Sigmoid colon (tissue), 7 donors: ENCODE measurements around the gene SLBP. TPM values are rescaled to one million over a fixed set of nuclear protein-coding genes. Genes with fewer than 3 reads are reported as not detected.

Experiments
- DNase-seq: peaks from one replicate; pipeline ENCODE4 v3.0.0-alpha.2; 2019
- H3K27ac ChIP-seq, 4 donors: fragments of 200-600 bp; sonication (generic); one replicate each; pipeline ENCODE4 v1.5.1; 2016 to 2019; ENCODE audit warnings: mild to moderate bottlenecking in 1 of 4
- H3K27me3 ChIP-seq, 3 donors: fragments of 200-600 bp; sonication (generic); one replicate each; pipeline ENCODE4 v1.5.1; 2019; ENCODE audit warnings: mild to moderate bottlenecking in 1 of 3
- H3K36me3 ChIP-seq, 4 donors: fragments of 200-600 bp; sonication (generic); one replicate each; pipeline ENCODE4 v1.5.1; 2016 to 2019
- H3K4me1 ChIP-seq, 4 donors: fragments of 200-600 bp; sonication (generic); one replicate each; pipeline ENCODE4 v1.5.1; 2017 to 2019
- H3K4me3 ChIP-seq, 4 donors: fragments of 200-600 bp; sonication (generic); one replicate each; pipeline ENCODE4 v1.5.1; 2017 to 2019; ENCODE audit warnings: mild to moderate bottlenecking in 2 of 4, moderate library complexity in 1 of 4
- H3K9me3 ChIP-seq, 4 donors: fragments of 200-600 bp in 3 of 4; sonication (generic) in 3 of 4; one replicate each; pipeline versions ENCODE4 v1.5.1 to v1.6.1; 2013 to 2019
- CTCF ChIP-seq, 4 experiments: fragments of 450-650 bp in 3 of 4; fragments of 200-600 bp in 1 of 4; IDR thresholded peaks; one replicate each; pipeline ENCODE4 v1.5.1; 2016 to 2019; ENCODE audit warnings: antibody characterized with exemption in 4 of 4, mild to moderate bottlenecking in 3 of 4, moderate library complexity in 2 of 4
- EP300 ChIP-seq, 4 donors: sonication (generic); formaldehyde crosslinking; IDR thresholded peaks; one replicate each; pipeline ENCODE4 v1.6.1; 2017; ENCODE audit warnings: antibody characterized with exemption in 4 of 4
- POLR2A ChIP-seq, 2 donors: fragments of 450-650 bp; IDR thresholded peaks; one replicate each; pipeline ENCODE4 v1.6.1; 2016; ENCODE audit warnings: antibody characterized with exemption in 2 of 2, mild to moderate bottlenecking in 2 of 2, moderate library complexity in 2 of 2
- POLR2AphosphoS5 ChIP-seq, 4 donors: sonication (generic); formaldehyde crosslinking; IDR thresholded peaks; one replicate each; pipeline ENCODE4 v1.6.1; 2017; ENCODE audit warnings: antibody characterized with exemption in 4 of 4
- WGBS, 2 donors: extraction: QIAGEN DNeasy Blood & Tissue Kit; methylation state at CpG; one replicate each; pipeline ENCODE4 v1.1.7; 2013; 5-methylcytosine and 5-hydroxymethylcytosine counted together
- intact Hi-C: fragments of 100-400 bp; cut with DNase I; formaldehyde crosslinking; loops from one replicate; pipeline ENCODE4 v1.15.1; 2023
- polyA plus RNA-seq, 3 donors: library from polyadenylated mRNA; stranded (reverse); fragments of 200-250 nt; gene quantifications; one replicate each; pipeline ENCODE4 v1.2.3, GENCODE V29; 2013
- total RNA-seq, 4 donors: library from RNA; depleted of rRNA; stranded (reverse); fragments of >200 nt; gene quantifications; one replicate each; pipeline ENCODE4 v1.1.0, GENCODE V29; 2016
- donor health status: healthy with polysubstance abuse.
- donor health status: Bipolar disorder and iron deficiency.
- donor health status: healthy.

SLBP gene
- total and polyA plus RNA-seq, 7 donors = 32.3 to 48.9 (median 36.0) TPM

- WGBS, 2 donors = 90 to 91% methylated on average over 12 of the region's 12 CpGs
- intact Hi-C loops = no loop called here
These were observed 54.0 kb downstream of the SLBP start for GRCh38 chr4:1658146-1658545.

GRCh38 chr4:1656986-1657385 is 55.1 kb downstream of the SLBP start:
- no peaks in the 10 kb centered on the region for H3K4me1 ChIP-seq
- no peaks in the 10 kb centered on the region for H3K27me3 ChIP-seq

More at GRCh38 chr4:1658146-1658545, 54.0 kb downstream of the SLBP start:
- DNase-seq = no peak
- Histone ChIP-seq H3K4me1 (no peaks in the 10 kb centered on the region), H3K4me3 (no peak overlapping the region), H3K36me3 (peaks cover 0 to 3% (median 0%) of the 10 kb centered on the region in 4 donors), H3K27ac (no peak overlapping the region), H3K27me3 (no peaks in the 10 kb centered on the region), H3K9me3 (no peaks in the 10 kb centered on the region)
- TF ChIP-seq POLR2A (IDR thresholded peaks at IDR 0.05) (no peak), POLR2AphosphoS5 (IDR thresholded peaks at IDR 0.05) (no peak), EP300 (IDR thresholded peaks at IDR 0.05) (no peak), CTCF (IDR thresholded peaks at IDR 0.05) (no peak)

GRCh38 chr4:1656132-1656531 is 56.0 kb downstream of the SLBP start:
- intact Hi-C loops = no loop called here
- TF ChIP-seq POLR2A (IDR thresholded peaks at IDR 0.05) = no peak
- TF ChIP-seq EP300 (IDR thresholded peaks at IDR 0.05) = no peak
- no peak for TF ChIP-seq POLR2AphosphoS5 (IDR thresholded peaks at IDR 0.05)
- TF ChIP-seq CTCF (IDR thresholded peaks at IDR 0.05) = no peak
- H3K4me1 ChIP-seq = no peaks in the 10 kb centered on the region
- H3K27ac ChIP-seq = no peak overlapping the region
- no peak overlapping the region for H3K4me3 ChIP-seq
- peaks cover 0 to 3% (median 0%) of the 10 kb centered on the region in 4 donors for H3K36me3 ChIP-seq
- H3K27me3 ChIP-seq = no peaks in the 10 kb centered on the region
- no peaks in the 10 kb centered on the region for H3K9me3 ChIP-seq
- DNase-seq = no peak
- WGBS, 2 donors = 93 to 94% methylated on average over 5 of the region's 5 CpGs

More at GRCh38 chr4:1656986-1657385, 55.1 kb downstream of the SLBP start:
- no peaks in the 10 kb centered on the region for H3K9me3 ChIP-seq
- H3K27ac ChIP-seq = no peak overlapping the region
- no peak for TF ChIP-seq EP300 (IDR thresholded peaks at IDR 0.05)
- no peak for TF ChIP-seq POLR2AphosphoS5 (IDR thresholded peaks at IDR 0.05)
- no peak for TF ChIP-seq CTCF (IDR thresholded peaks at IDR 0.05)
- no peak for TF ChIP-seq POLR2A (IDR thresholded peaks at IDR 0.05)
- WGBS, 2 donors = 95 to 96% methylated on average over 19 of the region's 19 CpGs
- no peak overlapping the region for H3K4me3 ChIP-seq
- DNase-seq = no peak
- intact Hi-C loops = no loop called here
- H3K36me3 ChIP-seq = peaks cover 0 to 3% (median 0%) of the 10 kb centered on the region in 4 donors

- H3K4me3 ChIP-seq = no peak overlapping the region
- TF ChIP-seq POLR2AphosphoS5 (IDR thresholded peaks at IDR 0.05) = no peak
- TF ChIP-seq POLR2A (IDR thresholded peaks at IDR 0.05) = no peak
- no peak for TF ChIP-seq CTCF (IDR thresholded peaks at IDR 0.05)
- TF ChIP-seq EP300 (IDR thresholded peaks at IDR 0.05) = no peak
- intact Hi-C loops = no loop called here
- no peaks in the 10 kb centered on the region for H3K4me1 ChIP-seq
- H3K27ac ChIP-seq = no peak overlapping the region
- no peak for DNase-seq
- no peaks in the 10 kb centered on the region for H3K9me3 ChIP-seq
- no peaks in the 10 kb centered on the region for H3K27me3 ChIP-seq
- H3K36me3 ChIP-seq = peaks cover 0 to 3% (median 0%) of the 10 kb centered on the region in 4 donors
- WGBS, 2 donors = 89 to 92% methylated on average over 18 of the region's 18 CpGs
These were observed 56.4 kb downstream of the SLBP start for GRCh38 chr4:1655676-1656075.

GRCh38 chr4:1655081-1655480 is 57.0 kb downstream of the SLBP start:
- no peak for DNase-seq
- TF ChIP-seq CTCF (IDR thresholded peaks at IDR 0.05) (no peak), POLR2AphosphoS5 (IDR thresholded peaks at IDR 0.05) (no peak), POLR2A (IDR thresholded peaks at IDR 0.05) (no peak), EP300 (IDR thresholded peaks at IDR 0.05) (no peak)
- Histone ChIP-seq H3K4me1 (no peaks in the 10 kb centered on the region), H3K27ac (no peak overlapping the region), H3K4me3 (no peak overlapping the region), H3K27me3 (no peaks in the 10 kb centered on the region), H3K36me3 (peaks cover 0 to 3% (median 0%) of the 10 kb centered on the region in 4 donors), H3K9me3 (no peaks in the 10 kb centered on the region)
- intact Hi-C loops = no loop called here
- WGBS, 2 donors = 96 to 97% methylated on average over 47 of the region's 47 CpGs
